CD4-positive, alpha-beta T cell treated with Interleukin-17A for 1 hour (primary cell): Measurements from ENCODE around the gene HAGHL.
"Not testable (repeated sequence)": the region's sequence is repeated elsewhere in the genome, so short reads cannot be mapped to it uniquely, and the experiment has no call there.

ENCODE experiments used
- DNase-seq: peaks from one replicate; pipeline ENCODE4 v3.0.0-alpha.2; 2020

The HAGHL gene

GRCh38 chr16:760545-761343 lies 33.8 kb downstream of the HAGHL start, which contains the start of gene MSLN:
MSLN (plus strand) TSS chr16:760734; CDS start chr16:762681, 1,947 bp downstream.
- DNase-seq, result no peak

- no peak for DNase-seq
Observed at GRCh38 chr16:761625-762513, 35.0 kb downstream of the HAGHL start.

GRCh38 chr16:762595-763268 lies 35.8 kb downstream of the HAGHL start:
- no peak for DNase-seq

- no peak for DNase-seq
Observed at GRCh38 chr16:763369-764183, 36.7 kb downstream of the HAGHL start.

GRCh38 chr16:764184-764750 lies 37.4 kb downstream of the HAGHL start:
- DNase-seq, result no peak

GRCh38 chr16:764848-765487 lies 38.1 kb downstream of the HAGHL start:
- DNase-seq, result no peak

- no peak for DNase-seq
Observed at GRCh38 chr16:765488-765865, 38.6 kb downstream of the HAGHL start.

GRCh38 chr16:766008-766819 lies 39.3 kb downstream of the HAGHL start:
- DNase-seq, result no peak

GRCh38 chr16:766820-767640 lies 40.1 kb downstream of the HAGHL start:
- no peak for DNase-seq

GRCh38 chr16:767743-768235 lies 40.9 kb downstream of the HAGHL start:
- no peak for DNase-seq

GRCh38 chr16:768428-768827 lies 41.5 kb downstream of the HAGHL start:
- DNase-seq, result no peak

GRCh38 chr16:769184-769784 lies 42.4 kb downstream of the HAGHL start:
- no peak for DNase-seq

GRCh38 chr16:769934-770333 lies 43.0 kb downstream of the HAGHL start:
- DNase-seq, result no peak

- DNase-seq, result no peak
Observed at GRCh38 chr16:770411-770810, 43.5 kb downstream of the HAGHL start.

GRCh38 chr16:772959-773358 lies 46.1 kb downstream of the HAGHL start:
- no peak for DNase-seq

- no peak for DNase-seq
Observed at GRCh38 chr16:774086-775001, 47.4 kb downstream of the HAGHL start.

- no peak for DNase-seq
Observed at GRCh38 chr16:775236-775796, 48.4 kb downstream of the HAGHL start.

- not testable (repeated sequence) for DNase-seq
Observed at GRCh38 chr16:776298-776697, 49.4 kb downstream of the HAGHL start.
